ENCODE data around the gene CTNNAL1. TPM values are rescaled to one million over a fixed set of nuclear protein-coding genes. Genes with fewer than 3 reads are reported as not detected.
"Not testable (repeated sequence)": the region's sequence is repeated elsewhere in the genome, so short reads cannot be mapped to it uniquely, and the experiment has no call there.

Gene CTNNAL1
- total RNA-seq, 1 experiment from 2014 or later: 72.0 TPM

GRCh38 chr9:108973895-108974294 lies 39.4 kb downstream of the CTNNAL1 start:
- TF ChIP-seq EZH2 (IDR thresholded peaks at IDR 0.05; ENCODE audit: borderline replicate concordance, low read depth, low read length, poor library complexity, severe bottlenecking) (no peak), CTCF (conservative IDR thresholded peaks at IDR 0.05; ENCODE audit: low read depth, low read length) (no peak)
- intact Hi-C loops (cut with micrococcal nuclease; ENCODE audit: unreplicated experiment): no loop called here
- peaks cover 14% of the 10 kb centered on the region for H3K4me1 ChIP-seq (ENCODE audit: insufficient read depth, low read length, poor library complexity, severe bottlenecking)
- DNase-seq (ENCODE audit: low spot score): no peak
- H3K4me3 ChIP-seq (ENCODE audit: low read depth, low read length, poor library complexity, severe bottlenecking): no peak overlapping the region
- peaks cover 14% of the 10 kb centered on the region for H3K36me3 ChIP-seq (ENCODE audit: insufficient read depth, low read length, poor library complexity, severe bottlenecking)
- BruUV-seq (replicated peaks): no TSS peak
- no peaks in the 10 kb centered on the region for H3K27me3 ChIP-seq (replicated peaks; ENCODE audit: insufficient read depth, low read depth, low read length, poor library complexity)
- no peaks in the 10 kb centered on the region for H3K9me3 ChIP-seq (ENCODE audit: low read depth, low read length, poor library complexity, severe bottlenecking)
- CTCF ChIA-PET: no interaction called here
- no peak overlapping the region for H3K27ac ChIP-seq (ENCODE audit: low read depth, low read length, poor library complexity, severe bottlenecking)
- POLR2A ChIA-PET (ENCODE audit: low non-redundant PET): no interaction called here

DNA sequence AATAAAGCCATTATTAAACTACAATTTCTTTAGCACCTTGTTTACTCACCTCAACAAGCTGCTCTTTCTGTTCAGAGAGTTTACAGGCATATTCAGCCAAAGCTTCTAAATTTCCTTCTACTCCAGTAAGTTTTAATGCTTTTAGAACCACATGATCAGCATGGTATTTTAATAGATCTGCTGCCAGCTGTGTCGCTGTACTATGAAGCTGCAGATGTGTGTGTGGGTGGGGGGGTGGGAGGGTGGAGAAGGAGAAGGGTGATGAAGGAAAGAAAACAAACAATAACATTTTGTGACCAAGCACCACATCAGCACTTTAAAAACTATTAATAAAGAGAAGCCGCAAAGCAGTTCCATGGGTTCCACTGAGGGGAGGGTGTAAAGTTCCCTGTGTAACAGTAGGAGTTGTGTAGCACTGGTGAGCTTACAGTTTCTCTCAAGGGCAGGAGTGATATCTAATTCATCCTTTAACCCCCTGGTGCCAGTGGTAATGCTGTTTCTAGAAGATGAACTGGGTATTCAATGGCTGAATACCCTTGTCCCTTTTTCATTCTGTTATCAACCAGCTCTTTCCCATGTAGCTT lies 40.6 kb downstream of the CTNNAL1 start:
- POLR2A ChIA-PET (ENCODE audit: low non-redundant PET): no interaction called here
- Histone ChIP-seq H3K4me1 (ENCODE audit: insufficient read depth, low read length, poor library complexity, severe bottlenecking) (peaks cover 14% of the 10 kb centered on the region), H3K36me3 (ENCODE audit: insufficient read depth, low read length, poor library complexity, severe bottlenecking) (peaks cover 14% of the 10 kb centered on the region), H3K27me3 (replicated peaks; ENCODE audit: insufficient read depth, low read depth, low read length, poor library complexity) (no peaks in the 10 kb centered on the region), H3K9me3 (ENCODE audit: low read depth, low read length, poor library complexity, severe bottlenecking) (no peaks in the 10 kb centered on the region), H3K27ac (ENCODE audit: low read depth, low read length, poor library complexity, severe bottlenecking) (peak overlapping the region; percentile 22), H3K4me3 (ENCODE audit: low read depth, low read length, poor library complexity, severe bottlenecking) (no peak overlapping the region)
- BruUV-seq (replicated peaks): no TSS peak
- CTCF ChIA-PET: no interaction called here
- DNase-seq (ENCODE audit: low spot score): peak; percentile 27
- TF ChIP-seq EZH2 (IDR thresholded peaks at IDR 0.05; ENCODE audit: borderline replicate concordance, low read depth, low read length, poor library complexity, severe bottlenecking) (no peak), CTCF (conservative IDR thresholded peaks at IDR 0.05; ENCODE audit: low read depth, low read length) (no peak)
- intact Hi-C loops (cut with micrococcal nuclease; ENCODE audit: unreplicated experiment): no loop called here

DNA sequence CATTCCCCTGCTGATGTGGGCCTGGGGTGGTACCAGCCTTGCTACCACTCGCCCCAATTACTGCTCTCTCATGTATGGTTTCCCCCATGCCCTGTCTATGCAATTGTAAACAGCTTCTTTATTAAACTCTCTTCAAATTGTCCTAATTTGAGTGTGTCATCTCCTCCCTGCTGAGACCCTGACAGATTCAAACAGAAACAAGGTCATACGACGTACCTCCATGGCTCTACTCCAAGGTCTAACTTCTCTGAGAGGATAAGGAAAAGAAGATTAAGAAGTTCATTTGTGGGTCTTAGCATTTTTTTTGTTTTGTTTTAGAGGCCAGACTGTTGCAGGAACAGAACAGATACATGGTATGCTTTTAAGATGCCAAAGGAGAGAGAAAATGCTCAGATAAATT lies 41.1 kb downstream of the CTNNAL1 start:
- Histone ChIP-seq H3K9me3 (ENCODE audit: low read depth, low read length, poor library complexity, severe bottlenecking) (no peaks in the 10 kb centered on the region), H3K27ac (ENCODE audit: low read depth, low read length, poor library complexity, severe bottlenecking) (peak overlapping the region; percentile 22), H3K27me3 (replicated peaks; ENCODE audit: insufficient read depth, low read depth, low read length, poor library complexity) (no peaks in the 10 kb centered on the region), H3K4me3 (ENCODE audit: low read depth, low read length, poor library complexity, severe bottlenecking) (no peak overlapping the region), H3K4me1 (ENCODE audit: insufficient read depth, low read length, poor library complexity, severe bottlenecking) (peaks cover 14% of the 10 kb centered on the region), H3K36me3 (ENCODE audit: insufficient read depth, low read length, poor library complexity, severe bottlenecking) (peaks cover 14% of the 10 kb centered on the region)
- no TSS peak for BruUV-seq (replicated peaks)
- TF ChIP-seq EZH2 (IDR thresholded peaks at IDR 0.05; ENCODE audit: borderline replicate concordance, low read depth, low read length, poor library complexity, severe bottlenecking) (no peak), CTCF (conservative IDR thresholded peaks at IDR 0.05; ENCODE audit: low read depth, low read length) (no peak)
- CTCF ChIA-PET: no interaction called here
- POLR2A ChIA-PET (ENCODE audit: low non-redundant PET): no interaction called here
- DNase-seq (ENCODE audit: low spot score): peak; percentile 15
- intact Hi-C loops (cut with micrococcal nuclease; ENCODE audit: unreplicated experiment): no loop called here

GRCh38 chr9:108971392-108971791 lies 41.9 kb downstream of the CTNNAL1 start:
- H3K27ac ChIP-seq (ENCODE audit: low read depth, low read length, poor library complexity, severe bottlenecking); intact Hi-C loops (cut with micrococcal nuclease; ENCODE audit: unreplicated experiment); H3K27me3 ChIP-seq (replicated peaks; ENCODE audit: insufficient read depth, low read depth, low read length, poor library complexity); BruUV-seq (replicated peaks); POLR2A ChIA-PET (ENCODE audit: low non-redundant PET); DNase-seq (ENCODE audit: low spot score); H3K4me3 ChIP-seq (ENCODE audit: low read depth, low read length, poor library complexity, severe bottlenecking); H3K9me3 ChIP-seq (ENCODE audit: low read depth, low read length, poor library complexity, severe bottlenecking): not testable (repeated sequence)
- Histone ChIP-seq H3K36me3 (ENCODE audit: insufficient read depth, low read length, poor library complexity, severe bottlenecking) (peaks cover 20% of the 10 kb centered on the region), H3K4me1 (ENCODE audit: insufficient read depth, low read length, poor library complexity, severe bottlenecking) (peaks cover 14% of the 10 kb centered on the region)
- CTCF ChIA-PET: interaction anchor here (0.6 kb wide), 1 partner anchor 20 kb away, joined by 3 read pairs; no protein-coding TSS in a partner anchor

All from A673 (cell line).